ENCODE data around the gene RACK1.

RACK1 gene

GRCh38 chr5:181259283-181259682 is 15.6 kb upstream of the RACK1 start:
- DNase-seq: no peak

- DNase-seq: no peak
Measured at GRCh38 chr5:181258576-181258975, 14.9 kb upstream of the RACK1 start.

GRCh38 chr5:181255836-181256578 is 12.3 kb upstream of the RACK1 start:
- DNase-seq: no peak

- no peak for DNase-seq
Measured at GRCh38 chr5:181255276-181255675, 11.6 kb upstream of the RACK1 start.

- DNase-seq: no peak
Measured at GRCh38 chr5:181248277-181248676, 4.6 kb upstream of the RACK1 start.

- DNase-seq: no peak
Measured at GRCh38 chr5:181246276-181247049, 2.8 kb upstream of the RACK1 start.

- no peak for DNase-seq
Measured at GRCh38 chr5:181245427-181246275, 1.9 kb upstream of the RACK1 start.

GRCh38 chr5:181243018-181243563 is 615 bp downstream of the RACK1 start:
- DNase-seq: no peak

GRCh38 chr5:181242031-181242451 is 1.7 kb downstream of the RACK1 start:
- no peak for DNase-seq

- no peak for DNase-seq
Measured at GRCh38 chr5:181241393-181241975, 2.2 kb downstream of the RACK1 start.

GRCh38 chr5:181239062-181239663 is 4.5 kb downstream of the RACK1 start:
- no peak for DNase-seq

GRCh38 chr5:181237729-181238385 is 5.8 kb downstream of the RACK1 start:
- DNase-seq: no peak

- DNase-seq: no peak
Measured at GRCh38 chr5:181236954-181237641, 6.6 kb downstream of the RACK1 start.

GRCh38 chr5:181236471-181236870 is 7.2 kb downstream of the RACK1 start:
- DNase-seq: no peak

- no peak for DNase-seq
Measured at GRCh38 chr5:181235689-181236366, 7.9 kb downstream of the RACK1 start.

GRCh38 chr5:181235323-181235688 is 8.4 kb downstream of the RACK1 start:
- DNase-seq: no peak

GRCh38 chr5:181234455-181235306 is 9.0 kb downstream of the RACK1 start:
- no peak for DNase-seq

- no peak for DNase-seq
Measured at GRCh38 chr5:181233801-181234454, 9.8 kb downstream of the RACK1 start.
